Stimulated activated CD4-positive, alpha-beta T cell treated with anti-CD3 and anti-CD28 coated beads, TNF-alpha, amount 100 ng/mL, for 4 hours (primary cell): Measurements from ENCODE around the gene TMA7.

Source experiments
- DNase-seq, 3 experiments: peaks; one replicate each; pipeline ENCODE4 v3.0.0-alpha.2; 2020; ENCODE audit warnings: low read depth in 3 of 3

The TMA7 gene

DNA sequence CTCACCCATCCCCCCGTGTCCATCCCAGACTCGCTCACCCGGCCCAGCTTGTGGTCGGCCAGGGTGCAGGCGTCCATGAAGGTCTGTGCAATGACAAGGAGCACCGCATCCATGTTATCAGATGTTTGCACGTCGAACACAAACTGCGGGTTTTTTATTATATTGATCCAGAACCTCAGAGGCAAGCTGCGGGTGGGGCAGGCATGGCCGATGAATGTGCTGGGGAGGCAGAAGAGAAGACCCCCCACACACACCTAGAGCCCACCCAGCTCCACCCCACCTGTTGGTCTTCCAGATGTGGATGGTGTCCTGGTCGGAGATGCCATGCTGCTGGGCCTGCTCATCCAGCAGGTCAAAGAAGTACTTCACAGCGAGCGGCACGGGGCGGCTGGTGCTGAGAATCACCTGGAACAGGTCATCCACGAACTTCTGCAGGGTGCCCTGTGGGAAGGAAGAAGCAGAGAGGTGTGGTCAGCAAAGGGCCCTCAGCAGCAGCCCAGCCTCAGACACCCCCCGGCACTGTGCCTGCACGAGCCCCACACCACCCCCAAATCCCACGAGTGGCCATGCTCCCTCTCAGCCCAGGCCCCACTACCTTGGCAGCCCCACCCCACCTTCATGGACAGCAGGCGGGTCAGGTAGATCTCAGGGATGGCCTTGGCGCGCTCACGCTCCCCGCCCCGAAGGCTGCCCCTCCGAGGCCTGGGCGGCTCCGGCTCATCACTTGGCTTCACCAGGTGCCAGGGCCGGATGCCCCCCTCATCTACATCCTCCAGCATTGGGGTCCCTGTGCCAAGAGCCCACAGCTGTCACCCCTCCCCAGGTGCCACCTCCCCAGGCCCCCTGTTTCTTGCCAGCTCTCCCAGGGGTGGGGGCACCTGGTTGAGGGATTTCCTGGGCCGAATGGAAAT is 30.5 kb upstream of the TMA7 start:
- no peak for DNase-seq

DNA sequence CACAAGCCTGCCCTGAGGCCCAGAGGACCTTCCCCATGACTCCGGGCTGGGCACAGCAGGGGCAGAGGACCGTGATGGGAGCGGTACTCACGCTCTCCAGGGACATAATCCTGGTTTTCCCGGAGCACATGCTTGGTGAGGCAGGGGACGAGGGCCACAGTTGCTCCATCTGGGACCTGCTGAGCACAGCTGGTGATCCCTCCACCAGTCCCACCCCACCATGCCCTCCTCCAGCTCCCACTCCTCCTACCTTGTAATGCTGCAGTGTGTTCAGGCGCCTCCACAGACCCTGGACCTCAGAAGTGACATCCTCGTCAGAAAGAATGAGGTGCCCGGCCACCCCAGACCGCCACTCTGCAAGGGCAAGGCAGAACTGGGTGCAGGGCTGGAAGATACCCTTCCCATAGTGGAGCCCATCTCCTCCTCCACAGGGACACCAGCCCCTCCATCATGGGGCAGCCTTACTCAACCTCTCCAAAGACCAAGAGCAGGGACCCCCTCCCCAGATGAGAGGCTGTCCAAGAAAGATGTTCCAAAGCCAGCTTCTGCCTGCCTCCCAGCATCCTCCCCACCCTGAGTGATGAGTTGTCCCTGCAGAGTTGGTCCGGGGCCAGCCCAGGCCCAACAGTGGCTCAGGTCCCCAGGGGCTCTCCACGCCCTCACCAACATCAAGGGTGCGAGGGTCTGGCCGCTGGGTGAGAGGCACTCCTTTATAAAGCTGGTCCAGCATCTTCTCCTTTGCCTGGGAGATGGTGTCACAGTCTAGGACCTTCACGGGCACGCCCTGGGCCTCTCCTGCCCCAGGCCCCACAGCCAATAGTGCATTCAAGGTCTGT is 29.6 kb upstream of the TMA7 start:
- no peak for DNase-seq

DNA sequence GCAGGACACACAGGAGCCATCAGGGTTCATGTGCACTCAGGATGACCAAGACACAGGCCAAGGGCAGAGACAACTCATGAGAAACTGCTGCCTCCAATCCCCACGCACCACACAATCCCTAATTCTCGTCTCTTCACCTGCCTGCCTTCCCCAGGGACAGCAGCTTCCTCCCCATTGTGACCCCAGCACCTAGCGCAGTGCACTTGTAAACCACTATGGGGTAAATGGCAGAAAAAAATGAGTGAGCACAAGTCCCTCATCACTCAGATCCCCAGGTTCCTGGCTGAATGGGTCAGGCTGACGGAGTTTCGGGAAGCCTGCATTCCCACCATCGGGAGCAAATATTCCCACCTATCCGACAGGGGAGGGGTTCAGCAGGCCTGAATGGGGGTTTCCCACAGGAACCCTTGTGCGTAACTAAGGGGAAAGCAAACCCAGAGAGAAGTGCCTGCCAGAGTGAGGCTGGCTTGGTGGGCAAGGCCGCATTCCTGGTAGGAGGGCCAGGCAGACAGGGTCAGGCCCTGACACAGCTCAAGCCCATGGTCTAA is 28.9 kb upstream of the TMA7 start:
- DNase-seq: no peak

DNA sequence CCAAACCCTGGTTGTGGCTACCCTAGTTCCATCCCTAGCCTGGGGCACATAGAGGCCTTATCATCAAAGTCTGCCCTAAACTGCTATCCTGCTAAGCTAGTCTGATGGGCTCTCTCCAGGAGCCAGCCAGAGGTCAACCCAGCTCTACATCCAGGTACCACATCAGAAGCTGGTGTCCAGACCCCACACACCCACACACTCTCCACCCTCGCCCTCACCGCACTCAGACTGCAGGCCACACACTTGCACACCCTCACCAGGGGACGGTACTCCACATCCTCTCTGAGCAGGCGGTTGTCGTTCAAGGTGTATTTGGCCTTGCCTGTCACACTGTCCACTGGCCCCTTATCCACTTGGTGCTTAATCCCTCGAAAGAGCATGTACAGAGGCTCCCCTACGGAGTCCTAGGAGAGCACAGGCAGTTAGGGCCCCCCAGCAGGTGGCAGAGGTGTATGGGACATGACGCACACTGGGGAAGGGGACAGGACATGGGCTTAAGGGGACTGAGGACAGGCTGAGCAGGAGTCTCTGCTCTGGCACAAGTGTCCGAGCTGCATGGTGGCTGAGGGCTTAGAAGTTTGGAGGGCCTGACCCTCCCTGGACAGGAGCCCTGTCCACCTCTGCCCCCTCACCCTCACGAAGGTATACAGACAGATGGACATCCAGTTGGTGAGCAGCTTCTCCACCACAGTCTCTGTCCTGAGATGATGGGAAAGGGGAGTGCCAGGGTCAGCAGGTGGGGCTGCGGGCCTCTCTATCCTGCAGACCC is 28.3 kb upstream of the TMA7 start:
- no peak for DNase-seq

DNA sequence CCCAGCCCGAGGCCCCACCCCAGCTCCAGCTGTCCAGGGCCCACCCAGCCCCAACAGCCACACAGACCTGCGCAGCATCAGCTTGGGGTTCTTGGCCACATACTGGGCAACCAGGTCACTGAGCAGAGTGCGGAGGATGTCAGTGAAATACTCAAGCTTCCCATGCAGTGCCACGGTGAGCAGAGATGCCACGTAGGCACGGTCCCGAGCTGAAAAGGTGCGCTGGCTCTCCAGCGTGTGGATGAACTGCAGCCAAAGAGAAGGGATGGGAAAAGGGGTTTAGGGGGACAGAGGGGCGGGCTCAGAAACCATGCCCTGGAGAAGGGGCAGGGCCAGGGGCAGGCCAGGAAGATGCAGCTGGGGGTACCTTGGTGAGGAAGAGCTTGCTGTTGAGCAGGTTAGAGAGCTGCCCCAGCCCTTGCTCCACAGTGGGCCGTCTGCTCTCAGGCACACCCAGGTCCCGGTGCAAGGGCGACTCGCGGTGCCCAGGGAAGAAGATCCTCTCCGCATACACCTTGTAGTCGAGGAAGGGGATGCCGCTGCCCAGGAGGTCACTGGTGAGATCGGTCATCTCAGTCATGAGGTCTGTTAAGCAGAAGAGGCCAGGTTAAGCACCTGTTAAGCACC is 27.6 kb upstream of the TMA7 start:
- no peak for DNase-seq

DNA sequence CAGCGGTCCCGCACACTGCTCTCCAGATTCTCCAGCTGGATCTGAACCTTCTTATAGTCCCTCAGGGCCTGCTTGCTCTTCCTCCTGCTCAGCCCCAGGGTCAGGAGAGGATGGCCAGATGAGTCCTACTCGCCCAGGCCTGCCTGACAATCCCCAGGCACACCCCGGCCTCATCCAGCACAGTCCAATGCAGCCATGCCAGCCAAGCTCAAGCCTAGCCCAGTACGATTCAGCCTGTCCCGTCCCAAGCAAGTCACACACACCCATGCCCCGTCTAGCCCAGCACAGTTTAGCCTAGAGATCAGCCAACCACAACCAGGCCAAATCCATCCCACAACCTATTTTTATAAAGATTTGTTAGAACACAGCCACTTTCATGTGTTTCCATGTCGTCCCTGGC is 27.0 kb upstream of the TMA7 start:
- no peak for DNase-seq

DNA sequence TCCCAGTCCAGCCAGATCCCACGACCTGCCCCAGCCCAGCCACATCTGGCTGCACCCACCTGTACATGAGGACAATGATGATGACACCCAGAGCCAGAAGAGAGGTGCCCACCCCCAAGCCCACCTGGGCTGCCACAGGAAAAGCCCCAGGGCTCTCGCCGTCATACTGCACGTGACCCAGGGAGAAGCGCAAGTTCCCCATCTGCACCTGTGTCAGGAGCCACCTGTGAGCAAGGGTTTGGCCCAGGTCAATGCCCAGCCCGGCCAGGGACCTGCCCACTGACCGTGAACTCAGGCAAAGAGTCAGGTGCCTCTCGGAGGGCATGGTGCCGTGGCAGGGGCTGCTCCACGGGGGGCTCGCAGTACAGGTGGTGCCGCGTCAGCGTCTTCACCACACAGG is 26.4 kb upstream of the TMA7 start:
- no peak for DNase-seq

DNA sequence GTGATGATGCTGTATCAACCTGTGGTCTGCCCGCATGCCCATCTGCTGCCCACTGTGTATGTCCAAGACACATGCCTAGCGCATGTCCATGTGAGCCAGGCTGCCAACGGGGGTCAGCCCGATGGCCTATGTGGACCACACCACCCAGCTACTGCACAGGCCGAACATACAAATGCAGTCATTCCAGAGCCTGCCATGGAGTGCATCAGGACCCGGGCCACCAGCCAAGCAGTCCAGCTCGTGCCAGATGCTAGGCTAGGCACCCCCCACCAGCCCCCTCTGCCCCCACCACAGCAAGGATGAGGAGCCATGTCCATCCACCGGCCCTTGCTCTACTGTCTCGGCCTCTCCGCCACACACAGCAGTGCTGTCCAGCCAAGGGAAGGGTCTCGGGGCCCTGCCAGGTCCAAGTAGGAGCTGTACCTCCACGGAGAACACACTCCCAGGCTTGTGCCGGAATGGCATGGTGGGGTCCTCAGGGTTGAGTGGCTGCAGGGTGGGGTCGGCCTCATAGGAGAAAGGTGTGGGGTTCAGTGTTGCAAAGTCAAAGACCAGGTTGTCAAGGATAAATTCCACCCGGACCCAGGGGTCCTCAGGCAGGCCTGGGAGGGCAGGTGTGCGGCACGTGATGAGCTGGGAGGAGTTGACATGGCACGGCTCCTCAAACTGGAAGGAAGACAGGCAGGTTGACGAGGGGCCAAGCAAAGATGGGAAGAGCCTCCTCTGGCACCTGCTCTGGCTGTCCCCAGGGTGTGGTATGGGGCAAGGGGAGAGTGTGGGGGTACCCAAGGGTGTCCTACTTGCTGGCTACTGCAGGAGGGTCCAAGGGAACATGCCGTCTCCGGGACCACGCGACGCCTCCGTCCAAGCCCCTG is 25.4 kb upstream of the TMA7 start:
- no peak for DNase-seq

DNA sequence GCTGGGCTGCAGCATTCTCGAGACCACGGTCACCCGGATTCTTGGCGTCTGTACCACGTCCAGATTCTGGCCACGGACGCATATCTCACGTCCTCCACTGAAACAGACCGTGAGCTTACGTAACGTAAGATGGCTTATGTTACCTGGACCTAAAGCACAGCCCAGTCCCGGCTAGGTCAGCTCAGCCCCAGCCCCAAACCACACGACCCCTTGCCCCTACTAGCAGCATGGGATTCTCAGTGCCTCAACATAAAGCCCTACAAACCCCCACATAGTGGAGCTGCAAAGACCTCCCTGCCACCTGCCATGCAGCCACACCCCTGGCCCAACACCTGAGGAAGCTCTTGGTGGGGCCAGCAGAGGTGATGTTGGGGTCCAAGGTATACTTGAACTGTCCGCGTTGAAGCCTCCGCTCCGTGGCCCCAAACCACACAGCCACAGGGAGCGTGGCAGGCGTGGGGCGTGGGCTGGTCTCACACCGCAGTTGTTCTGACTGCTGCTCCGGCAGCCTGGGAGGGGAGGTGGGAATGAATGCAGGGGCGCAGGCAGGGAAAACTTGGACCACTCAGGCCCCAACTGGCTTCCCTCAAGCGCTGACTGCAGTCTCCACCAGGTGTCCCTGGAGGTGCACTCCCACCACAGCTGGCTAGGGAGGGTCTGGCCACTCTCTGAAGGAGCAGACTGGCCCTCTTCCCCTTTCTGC is 24.7 kb upstream of the TMA7 start:
- DNase-seq: no peak

DNA sequence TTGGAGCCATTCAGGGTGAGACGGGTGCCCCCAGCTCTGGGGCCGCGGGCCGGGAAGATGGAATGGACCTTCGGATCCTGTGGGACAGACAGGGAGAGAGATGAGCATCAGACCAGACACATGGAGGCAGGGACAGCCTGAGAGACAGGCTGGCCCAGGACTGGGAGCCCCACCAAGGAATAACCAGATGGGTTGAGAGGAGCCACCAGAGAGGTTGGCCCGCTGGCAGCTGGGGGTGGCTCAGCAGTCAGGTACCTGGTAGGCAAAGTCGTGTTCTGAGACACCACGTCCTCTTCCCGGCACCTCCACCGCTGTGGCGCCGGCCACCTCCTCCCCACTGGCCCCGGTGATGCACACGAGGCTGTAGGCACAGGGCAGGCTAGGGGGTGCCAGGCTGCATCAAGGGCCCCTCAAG is 24.0 kb upstream of the TMA7 start:
- no peak for DNase-seq

DNA sequence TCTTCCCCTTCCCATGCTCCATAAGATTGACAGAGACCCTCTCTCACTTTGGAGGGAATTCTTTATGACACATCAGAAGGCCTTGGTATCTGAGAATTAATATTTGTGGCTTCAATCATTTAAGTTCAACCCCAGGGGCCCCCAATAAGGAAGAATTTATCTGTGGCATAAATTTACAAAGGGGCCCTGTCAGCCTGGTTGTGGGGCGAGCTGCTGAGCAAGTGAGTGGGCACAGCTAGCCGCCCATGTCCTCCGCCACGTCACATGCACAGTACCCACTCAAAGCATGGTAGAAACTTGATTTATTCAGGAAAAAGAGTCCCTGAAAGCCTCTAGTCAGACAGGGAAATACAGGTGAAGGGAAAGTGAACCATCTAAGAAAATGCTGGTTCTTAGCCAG is 23.5 kb upstream of the TMA7 start:
- DNase-seq: no peak

DNA sequence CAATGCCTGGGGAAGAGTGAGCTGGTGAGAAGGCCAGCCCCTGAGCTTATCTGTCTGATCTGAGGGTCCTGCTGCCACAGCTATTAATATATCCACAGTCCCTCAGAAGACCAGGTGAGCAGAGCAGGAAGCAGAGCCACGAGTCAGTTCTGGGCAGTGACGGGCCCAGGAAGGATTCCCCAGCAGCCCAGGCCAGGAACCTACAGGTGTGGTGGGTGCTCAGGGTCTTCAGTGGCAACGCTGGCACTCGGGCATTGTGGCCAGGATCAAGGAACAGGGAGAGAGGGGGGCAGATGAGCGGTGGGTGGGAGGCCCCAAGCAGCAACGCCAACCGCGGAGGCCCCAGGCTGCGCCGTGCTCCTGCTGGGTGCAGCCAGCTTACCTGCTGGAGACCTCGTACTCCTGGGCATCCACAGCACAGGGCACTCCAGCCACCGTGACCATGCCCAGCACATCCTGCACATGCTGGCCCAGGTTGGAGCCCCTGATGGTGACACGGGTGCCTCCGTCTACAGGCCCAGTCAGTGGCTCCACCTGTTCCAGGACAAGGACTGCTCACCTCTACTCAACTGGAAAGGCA is 22.4 kb upstream of the TMA7 start:
- DNase-seq: no peak

DNA sequence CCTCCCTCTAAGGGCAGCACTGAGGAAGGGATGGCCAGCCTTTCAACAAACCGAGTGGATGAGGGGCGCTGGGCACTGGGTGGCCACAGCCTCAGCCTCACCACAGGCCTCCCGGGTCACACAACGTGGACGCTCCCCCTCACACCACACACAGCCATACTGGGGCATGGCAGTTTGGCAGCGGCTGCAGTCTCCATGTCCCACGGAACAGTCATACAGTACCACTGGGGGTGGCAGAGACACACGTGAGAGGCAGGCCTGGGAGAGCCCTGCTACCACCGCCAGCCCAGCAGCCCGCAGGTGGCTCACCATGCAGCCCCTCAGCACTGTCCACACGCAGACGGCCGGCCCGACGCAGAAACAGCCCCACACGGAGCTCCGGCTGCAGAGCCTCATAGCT is 21.9 kb upstream of the TMA7 start:
- no peak for DNase-seq

DNA sequence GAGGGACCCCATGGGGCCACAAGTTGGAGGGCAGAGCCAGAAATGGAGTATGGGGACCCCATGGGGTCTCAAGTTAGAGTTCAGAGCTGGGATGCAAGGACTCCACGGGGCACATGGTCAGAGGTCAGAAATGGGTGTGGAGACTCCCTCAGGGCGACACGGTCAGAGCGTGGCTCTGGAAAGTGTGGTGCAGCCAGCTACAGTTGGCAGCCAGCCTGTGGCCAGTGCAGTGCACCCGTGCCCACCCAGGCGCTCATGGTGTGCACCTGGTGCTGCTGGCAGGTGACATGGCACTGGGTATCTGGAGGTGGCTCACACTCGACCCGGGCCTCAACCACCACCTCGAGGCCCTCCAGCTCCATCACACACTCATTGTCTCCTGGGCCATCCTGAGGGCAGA is 21.4 kb upstream of the TMA7 start:
- DNase-seq: no peak

DNA sequence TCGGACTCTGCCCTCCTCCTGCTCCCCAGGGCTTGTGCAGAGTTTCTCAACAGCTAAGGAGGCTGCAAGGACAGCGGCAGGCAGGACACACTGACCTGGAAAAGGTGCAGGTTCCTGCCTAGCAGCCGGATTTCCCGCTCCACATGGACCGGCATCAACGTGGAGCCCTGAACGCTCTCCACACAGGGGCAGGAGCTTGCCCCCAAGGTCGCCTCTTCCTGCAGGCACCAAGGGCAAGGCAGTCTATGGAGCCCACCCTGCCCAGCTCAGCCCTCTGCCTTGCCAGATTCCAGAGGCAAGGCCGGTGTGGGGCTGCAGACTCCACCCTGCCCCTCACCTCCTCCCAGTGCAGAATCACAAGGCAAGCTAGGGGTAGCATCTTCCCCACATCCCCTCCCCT is 20.9 kb upstream of the TMA7 start:
- DNase-seq: no peak

DNA sequence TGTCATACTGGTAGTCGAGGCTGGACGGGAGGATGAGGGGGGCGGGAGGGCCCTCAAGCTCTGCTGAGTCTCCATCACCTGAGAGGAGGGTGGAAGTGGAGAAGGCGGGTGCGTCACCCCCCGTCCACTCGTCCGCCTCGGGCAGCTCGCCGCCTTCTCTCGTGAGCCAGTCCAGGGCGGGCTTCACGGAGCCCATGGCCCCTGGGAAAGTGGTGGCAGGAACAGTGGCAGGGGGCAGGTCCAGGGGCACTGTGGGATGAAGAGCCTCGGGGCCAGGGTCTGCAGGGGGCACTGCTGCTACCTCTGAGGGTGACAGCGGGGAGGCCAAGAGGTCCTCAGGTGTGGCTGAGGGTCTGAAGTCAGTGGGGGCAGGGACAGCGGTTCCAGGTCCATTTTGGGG is 20.5 kb upstream of the TMA7 start:
- no peak for DNase-seq

DNA sequence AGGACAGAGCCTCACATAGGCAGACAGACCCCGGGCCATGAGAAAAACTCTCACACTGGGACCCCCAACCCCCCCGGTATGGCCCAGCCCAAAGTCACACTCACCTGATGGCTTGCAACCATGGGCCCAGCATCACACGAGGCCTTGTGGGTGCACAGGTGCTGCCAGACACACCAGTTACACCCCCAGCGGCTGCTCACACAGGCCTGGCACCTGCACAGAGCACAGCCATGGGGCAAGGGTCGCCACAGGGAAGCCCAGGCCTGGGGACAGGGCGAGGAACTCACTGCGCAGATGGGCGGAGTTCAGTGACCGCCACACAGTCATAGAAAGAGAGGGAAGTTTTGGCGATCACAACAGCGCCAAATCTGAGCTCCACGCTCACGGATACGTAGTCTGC is 19.5 kb upstream of the TMA7 start:
- no peak for DNase-seq

DNA sequence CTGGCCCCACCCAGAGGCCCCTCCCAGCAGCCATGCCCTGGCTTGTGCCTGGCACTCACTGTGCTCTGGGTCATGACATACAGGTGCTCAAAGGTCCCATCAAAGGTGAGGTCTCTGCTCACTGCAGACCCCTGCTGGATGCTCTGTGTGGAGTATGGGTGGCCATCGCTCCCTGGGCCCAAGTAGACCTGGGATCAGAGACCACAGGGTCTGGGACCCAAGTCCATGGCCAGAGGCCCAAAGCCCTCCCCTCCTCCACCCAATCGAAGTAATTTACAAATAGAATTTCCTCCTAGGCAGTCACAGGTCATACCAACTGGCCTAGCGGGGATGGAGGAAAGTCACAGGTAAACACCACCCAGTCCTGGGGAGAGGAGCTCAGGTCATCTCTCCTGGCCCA is 17.8 kb upstream of the TMA7 start:
- no peak for DNase-seq

DNA sequence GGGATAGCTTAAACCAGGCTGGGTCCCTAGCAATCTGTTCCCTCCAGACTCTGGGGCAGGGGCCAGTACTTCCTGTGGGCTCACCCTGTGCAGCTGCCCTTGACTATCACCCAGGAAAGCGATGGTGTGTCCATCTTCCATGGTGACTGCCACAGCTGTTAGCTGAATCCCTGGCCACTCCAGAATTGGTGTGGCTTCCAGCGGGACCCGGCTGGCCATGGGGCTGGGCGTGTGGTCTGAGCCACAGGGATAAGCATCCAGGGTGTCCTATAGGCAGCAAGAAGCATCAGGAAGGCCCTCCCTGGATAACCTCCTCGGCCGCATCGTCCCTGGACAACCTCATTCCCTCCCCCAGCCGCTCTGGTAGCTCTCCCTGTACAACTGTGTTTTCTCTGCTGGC is 17.4 kb upstream of the TMA7 start:
- no peak for DNase-seq
